Measurements from ENCODE around the gene KRTAP10-2.
A peak's percentile ranks its signal among the peaks of the same experiment; 100 is the strongest.

The KRTAP10-2 gene

GRCh38 chr21:44520326-44521300, 30.7 kb downstream of the KRTAP10-2 start:
- ChIA-PET POLR2A (ENCODE audit: low non-redundant PET) (no interaction called here), CTCF (interaction anchor here (0.5 kb wide), 1 partner anchor 110 kb away, joined by 5 read pairs; no protein-coding TSS in a partner anchor)
- TF ChIP-seq CTCF (conservative IDR thresholded peaks at IDR 0.05; ENCODE audit: low read depth), result no peak
- H3K27ac ChIP-seq, result no peak overlapping the region
- no peak for DNase-seq (ENCODE audit: low spot score)

- CTCF ChIA-PET, result no interaction called here
- POLR2A ChIA-PET (ENCODE audit: low non-redundant PET), result no interaction called here
- TF ChIP-seq CTCF (conservative IDR thresholded peaks at IDR 0.05; ENCODE audit: low read depth), result no peak
These were observed 31.7 kb downstream of the KRTAP10-2 start for GRCh38 chr21:44519346-44520325.

GRCh38 chr21:44518686-44519085, 32.6 kb downstream of the KRTAP10-2 start:
- DNase-seq (ENCODE audit: low spot score), result no peak
- no peak overlapping the region for H3K27ac ChIP-seq
- no peak for TF ChIP-seq CTCF (conservative IDR thresholded peaks at IDR 0.05; ENCODE audit: low read depth)
- ChIA-PET POLR2A (ENCODE audit: low non-redundant PET) (no interaction called here), CTCF (no interaction called here)

More at GRCh38 chr21:44519346-44520325, 31.7 kb downstream of the KRTAP10-2 start:
- DNase-seq (ENCODE audit: low spot score), result no peak
- H3K27ac ChIP-seq, result no peak overlapping the region

GRCh38 chr21:44517175-44517899, 34.0 kb downstream of the KRTAP10-2 start:
- ChIA-PET POLR2A (ENCODE audit: low non-redundant PET) (no interaction called here), CTCF (no interaction called here)
- DNase-seq (ENCODE audit: low spot score), result peak; percentile 26
- H3K27ac ChIP-seq, result no peak overlapping the region
- no peak for TF ChIP-seq CTCF (conservative IDR thresholded peaks at IDR 0.05; ENCODE audit: low read depth)

- no peak overlapping the region for H3K27ac ChIP-seq
- no peak for DNase-seq (ENCODE audit: low spot score)
- CTCF ChIA-PET, result interaction anchor here (0.6 kb wide), 1 partner anchor 41 kb away, joined by 3 read pairs; no protein-coding TSS in a partner anchor
- no peak for TF ChIP-seq CTCF (conservative IDR thresholded peaks at IDR 0.05; ENCODE audit: low read depth)
- POLR2A ChIA-PET (ENCODE audit: low non-redundant PET), result no interaction called here
These were observed 34.5 kb downstream of the KRTAP10-2 start for GRCh38 chr21:44516828-44517174.
